ENCODE measurements around the gene PRDM12. TPM values are rescaled to one million over a fixed set of nuclear protein-coding genes. Genes with fewer than 3 reads are reported as not detected.

The PRDM12 gene
- total and polyA plus RNA-seq, 2 donors from 2014 or later, result not detected

DNA sequence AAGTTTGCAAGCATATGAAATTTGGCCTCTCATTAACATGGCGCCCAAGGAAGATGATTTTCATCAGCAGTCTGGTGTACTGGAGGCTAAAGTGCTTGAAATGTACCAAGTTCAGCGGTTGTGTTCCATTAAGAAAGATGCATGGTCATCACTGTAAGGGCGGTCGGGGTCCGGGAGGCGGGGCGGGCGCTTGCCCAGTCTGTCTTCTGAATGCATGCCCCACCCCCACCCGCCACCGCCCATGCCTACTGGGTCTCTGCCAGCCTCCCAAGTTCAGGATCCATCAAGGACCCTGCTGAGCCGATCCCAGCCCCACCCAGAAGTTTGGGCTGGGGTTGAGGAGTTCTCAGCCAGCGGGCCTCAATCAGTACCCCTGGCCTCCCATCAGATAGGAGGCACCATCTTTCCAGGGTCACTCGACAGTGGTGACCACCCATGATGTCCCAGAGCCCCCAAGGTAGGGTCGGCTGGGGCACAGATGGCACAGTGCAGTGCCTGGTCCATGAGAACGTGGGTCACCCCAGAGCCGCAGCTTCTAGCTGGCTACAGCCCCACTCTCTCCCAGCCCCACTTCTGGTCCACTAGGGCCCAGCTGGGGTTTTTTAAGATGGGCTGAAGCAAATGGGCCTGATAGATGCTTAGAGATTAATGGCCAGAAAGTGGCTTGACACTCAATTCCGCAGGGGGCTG lies 24.4 kb upstream of the PRDM12 start:
- no peak overlapping the region for H3K27ac ChIP-seq (ENCODE audit: low read depth in 2 of 2, low read length in 2 of 2)
- no peaks in the 10 kb centered on the region for H3K4me1 ChIP-seq (ENCODE audit: control insufficient read depth in 2 of 3, insufficient read depth in 2 of 3, low read depth in 1 of 3, low read length in 3 of 3)
- TF ChIP-seq, protein P1, sequence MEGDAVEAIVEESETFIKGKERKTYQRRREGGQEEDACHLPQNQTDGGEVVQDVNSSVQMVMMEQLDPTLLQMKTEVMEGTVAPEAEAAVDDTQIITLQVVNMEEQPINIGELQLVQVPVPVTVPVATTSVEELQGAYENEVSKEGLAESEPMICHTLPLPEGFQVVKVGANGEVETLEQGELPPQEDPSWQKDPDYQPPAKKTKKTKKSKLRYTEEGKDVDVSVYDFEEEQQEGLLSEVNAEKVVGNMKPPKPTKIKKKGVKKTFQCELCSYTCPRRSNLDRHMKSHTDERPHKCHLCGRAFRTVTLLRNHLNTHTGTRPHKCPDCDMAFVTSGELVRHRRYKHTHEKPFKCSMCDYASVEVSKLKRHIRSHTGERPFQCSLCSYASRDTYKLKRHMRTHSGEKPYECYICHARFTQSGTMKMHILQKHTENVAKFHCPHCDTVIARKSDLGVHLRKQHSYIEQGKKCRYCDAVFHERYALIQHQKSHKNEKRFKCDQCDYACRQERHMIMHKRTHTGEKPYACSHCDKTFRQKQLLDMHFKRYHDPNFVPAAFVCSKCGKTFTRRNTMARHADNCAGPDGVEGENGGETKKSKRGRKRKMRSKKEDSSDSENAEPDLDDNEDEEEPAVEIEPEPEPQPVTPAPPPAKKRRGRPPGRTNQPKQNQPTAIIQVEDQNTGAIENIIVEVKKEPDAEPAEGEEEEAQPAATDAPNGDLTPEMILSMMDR (IDR thresholded peaks at IDR 0.05; ENCODE audit: borderline replicate concordance, extremely low read depth, insufficient read depth), result no peak
- no peak for FAIRE-seq
- intact Hi-C loops (cut with DNase I), result no loop called here
- DNase-seq, result peak in 1 of 5 donors; percentile 52
- H3K9me3 ChIP-seq (ENCODE audit: control insufficient read depth in 2 of 3, insufficient read depth in 1 of 3, low read length in 3 of 3), result no peaks in the 10 kb centered on the region
- H3K27me3 ChIP-seq (ENCODE audit: control insufficient read depth, insufficient read depth, low read length), result no peaks in the 10 kb centered on the region
- peaks cover 0 to 5% (median 0%) of the 10 kb centered on the region in 3 donors for H3K36me3 ChIP-seq (ENCODE audit: control insufficient read depth in 2 of 3, insufficient read depth in 3 of 3, low read length in 3 of 3)
- H3K9ac ChIP-seq (ENCODE audit: low read length in 3 of 3), result no peak overlapping the region
- no peak overlapping the region for H3K4me3 ChIP-seq (ENCODE audit: low read length in 3 of 3)

DNA sequence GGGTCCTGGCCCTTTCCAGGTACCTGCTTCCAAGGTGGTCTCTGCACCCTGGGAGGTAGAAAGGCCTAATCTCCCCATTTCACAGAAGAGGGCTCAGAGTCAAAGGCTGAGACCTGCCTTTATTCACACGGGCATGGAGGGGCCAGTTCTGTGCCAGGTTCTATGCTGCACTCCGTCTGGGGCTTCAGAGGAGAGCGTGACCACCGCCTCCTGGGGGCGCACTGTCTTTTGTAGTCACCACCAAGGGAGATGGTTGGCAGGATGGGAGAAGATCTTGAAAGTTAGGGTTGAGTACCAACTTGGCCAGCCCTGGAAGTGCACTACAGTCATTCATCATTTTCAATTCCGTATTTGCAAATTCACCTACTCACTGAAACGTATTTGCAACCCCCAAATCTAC lies 23.7 kb upstream of the PRDM12 start:
- Histone ChIP-seq H3K4me3 (ENCODE audit: low read length in 3 of 3) (no peak overlapping the region), H3K9ac (ENCODE audit: low read length in 3 of 3) (no peak overlapping the region), H3K9me3 (ENCODE audit: control insufficient read depth in 2 of 3, insufficient read depth in 1 of 3, low read length in 3 of 3) (peaks cover 0 to under 1% (median 0%) of the 10 kb centered on the region in 3 donors), H3K4me1 (ENCODE audit: control insufficient read depth in 2 of 3, insufficient read depth in 2 of 3, low read depth in 1 of 3, low read length in 3 of 3) (no peaks in the 10 kb centered on the region), H3K36me3 (ENCODE audit: control insufficient read depth in 2 of 3, insufficient read depth in 3 of 3, low read length in 3 of 3) (peaks cover 0 to 5% (median 0%) of the 10 kb centered on the region in 3 donors), H3K27ac (ENCODE audit: low read depth in 2 of 2, low read length in 2 of 2) (no peak overlapping the region), H3K27me3 (ENCODE audit: control insufficient read depth, insufficient read depth, low read length) (no peaks in the 10 kb centered on the region)
- DNase-seq (peak in 1 of 5 donors; percentile 39), FAIRE-seq (no peak)
- TF ChIP-seq, protein P1 (IDR thresholded peaks at IDR 0.05; ENCODE audit: borderline replicate concordance, extremely low read depth, insufficient read depth), result no peak
- intact Hi-C loops (cut with DNase I), result no loop called here

DNA sequence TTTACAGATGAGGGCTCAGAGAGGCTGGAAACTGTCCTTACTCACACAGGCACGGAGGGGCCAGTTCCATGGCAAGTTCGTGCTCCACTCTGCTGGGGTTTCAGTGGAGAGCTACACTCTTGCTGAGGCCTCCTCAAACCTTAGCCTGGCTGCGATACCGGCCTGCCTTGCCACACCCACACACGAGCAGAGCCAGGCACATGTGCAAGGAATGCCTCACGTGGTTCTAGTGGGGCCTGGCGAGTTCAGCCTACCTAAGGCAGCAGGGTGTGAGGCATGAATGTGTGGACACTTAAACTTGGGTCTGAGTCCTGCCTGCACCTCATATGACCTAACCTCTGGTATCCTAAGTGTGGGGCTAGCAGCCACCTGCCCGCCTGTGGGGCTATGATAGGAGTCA lies 21.5 kb upstream of the PRDM12 start:
- H3K27ac ChIP-seq (ENCODE audit: low read depth in 2 of 2, low read length in 2 of 2), result no peak overlapping the region
- H3K9me3 ChIP-seq (ENCODE audit: control insufficient read depth in 2 of 3, insufficient read depth in 1 of 3, low read length in 3 of 3), result peaks cover 0 to 4% (median 2%) of the 10 kb centered on the region in 3 donors
- no peak for FAIRE-seq
- DNase-seq, result peak in 1 of 5 donors; percentile 52
- H3K4me1 ChIP-seq (ENCODE audit: control insufficient read depth in 2 of 3, insufficient read depth in 2 of 3, low read depth in 1 of 3, low read length in 3 of 3), result no peaks in the 10 kb centered on the region
- no peak overlapping the region for H3K4me3 ChIP-seq (ENCODE audit: low read length in 3 of 3)
- intact Hi-C loops (cut with DNase I), result no loop called here
- H3K27me3 ChIP-seq (ENCODE audit: control insufficient read depth, insufficient read depth, low read length), result no peaks in the 10 kb centered on the region
- H3K36me3 ChIP-seq (ENCODE audit: control insufficient read depth in 2 of 3, insufficient read depth in 3 of 3, low read length in 3 of 3), result no peaks in the 10 kb centered on the region
- no peak overlapping the region for H3K9ac ChIP-seq (ENCODE audit: low read length in 3 of 3)
- TF ChIP-seq, protein P1 (IDR thresholded peaks at IDR 0.05; ENCODE audit: borderline replicate concordance, extremely low read depth, insufficient read depth), result no peak
